GM12878 (cell line): ENCODE results near the gene KLHL35. TPM values are rescaled to one million over a fixed set of nuclear protein-coding genes. Genes with fewer than 3 reads are reported as not detected.

ENCODE experiments used
- ATAC-seq: fragments of 200-7000 bp; cut with Tn5 transposase; 3 replicates; pipeline ENCODE4 v1.9.1; 2020; ENCODE audit warnings: mild to moderate bottlenecking, moderate library complexity
- BruUV-seq: library from RNA; stranded (reverse); fragments of 400-500 nt; replicated peaks from 2 replicates; lab custom pipeline; 2021; lab: Mats Ljungman, UMichigan
- CTCF ChIA-PET: fragments of 300-600 bp; sonication (Branson Sonifier 250); formaldehyde crosslinking; extraction: SDS; loops from one replicate; lab custom pipeline; 2021; ENCODE audit warnings: inconsistent platforms; lab: Yijun Ruan, JAX
- POLR2A ChIA-PET: fragments of 350-600 bp; formaldehyde crosslinking; extraction: SDS; loops from one replicate; lab custom pipeline; 2021; ENCODE audit warnings: inconsistent platforms; lab: Charles Lee
- RAD21 ChIA-PET: fragments of 300-600 bp; sonication (Branson Sonifier 250); formaldehyde crosslinking; loops from one replicate; lab custom pipeline; 2023; ENCODE audit warnings: antibody characterized with exemption; ENCODE audit not compliant: unreplicated experiment; lab: Charles Lee
- SMC1A ChIA-PET: fragments of 300-600 bp; sonication (Branson Sonifier 250); formaldehyde crosslinking; loops from one replicate; lab custom pipeline; 2023; ENCODE audit not compliant: unreplicated experiment, uncharacterized antibody; lab: Charles Lee
- DNase-seq: peaks from one replicate; pipeline ENCODE4 v3.0.0-alpha.2; 2011; ENCODE audit warnings: low read depth, low spot score
- FAIRE-seq: peaks from 3 replicates; lab custom pipeline; 2011; peaks lifted over from hg19 to GRCh38; lab: Jason Lieb, UNC
- H2AFZ ChIP-seq: 2 replicates; pipeline ENCODE4 v1.6.0; 2011; ENCODE audit warnings: low read depth, low read length, control low read depth; ENCODE audit not compliant: control insufficient read depth
- H3K27ac ChIP-seq: 2 replicates; pipeline ENCODE4 v1.5.1; 2011; ENCODE audit warnings: control low read depth; ENCODE audit not compliant: control insufficient read depth, insufficient read depth
- H3K27me3 ChIP-seq, 2 experiments: replicated peaks in 1 of 2; 2 replicates each; pipeline versions ENCODE4 v1.6.0 to v1.6.1; 2011; ENCODE audit warnings: low read length in 1 of 2; ENCODE audit not compliant: control insufficient read depth in 2 of 2, insufficient read depth in 2 of 2
- H3K36me3 ChIP-seq, 2 experiments: 2 replicates each; pipeline ENCODE4 v1.5.1; 2011; ENCODE audit warnings: low read length in 1 of 2; ENCODE audit not compliant: control insufficient read depth in 2 of 2, insufficient read depth in 2 of 2
- H3K4me1 ChIP-seq: 2 replicates; pipeline ENCODE4 v1.6.1; 2011; ENCODE audit warnings: mild to moderate bottlenecking, low read length, moderate library complexity, mixed read lengths; ENCODE audit not compliant: control insufficient read depth, insufficient read depth
- H3K4me2 ChIP-seq: 2 replicates; pipeline ENCODE4 v1.6.0; 2011; ENCODE audit warnings: control low read depth; ENCODE audit not compliant: control insufficient read depth, insufficient read depth
- H3K4me3 ChIP-seq: fragments of 200-600 bp; sonication (generic); 2 replicates; pipeline ENCODE4 v1.5.1; 2016
- H3K79me2 ChIP-seq: 2 replicates; pipeline ENCODE4 v1.6.0; 2011; ENCODE audit warnings: low read length; ENCODE audit not compliant: control insufficient read depth, insufficient read depth
- H3K9ac ChIP-seq: 2 replicates; pipeline ENCODE4 v1.8.0; 2011; ENCODE audit warnings: low read length, control low read depth, mixed read lengths; ENCODE audit not compliant: control insufficient read depth, insufficient read depth
- H3K9me3 ChIP-seq: replicated peaks from 3 replicates; pipeline ENCODE4 v1.5.1; 2011; ENCODE audit warnings: mild to moderate bottlenecking, low read length; ENCODE audit not compliant: control insufficient read depth, insufficient read depth
- H4K20me1 ChIP-seq: 2 replicates; pipeline ENCODE4 v1.6.0; 2011; ENCODE audit not compliant: control insufficient read depth, insufficient read depth
- E2F4 ChIP-seq: IDR thresholded peaks from 2 replicates; pipeline ENCODE4 v1.6.1; 2012; ENCODE audit warnings: low read depth, low read length, improper control_type of control experiment
- EP300 ChIP-seq, 2 experiments: fragments of 150-350 bp in 1 of 2; IDR thresholded peaks; 2 replicates each; pipeline ENCODE4 v1.6.1; 2011 to 2012; ENCODE audit warnings: low read depth in 2 of 2, low read length in 2 of 2, borderline replicate concordance in 1 of 2, improper control_type of control experiment in 1 of 2, inconsistent platforms in 1 of 2; ENCODE audit not compliant: control insufficient read depth in 1 of 2
- HSF1 ChIP-seq: fragments of 150-350 bp; IDR thresholded peaks from 2 replicates; pipeline ENCODE4 v1.6.1; 2014; ENCODE audit warnings: mild to moderate bottlenecking, low read depth, low read length
- JUND ChIP-seq: IDR thresholded peaks from 2 replicates; pipeline ENCODE4 v1.6.1; 2012; ENCODE audit warnings: low read depth, mild to moderate bottlenecking, low read length, improper control_type of control experiment, moderate library complexity
- MAX ChIP-seq: IDR thresholded peaks from 2 replicates; pipeline ENCODE4 v1.6.1; 2012; ENCODE audit warnings: low read depth, low read length, improper control_type of control experiment
- NFYB ChIP-seq: IDR thresholded peaks from 2 replicates; pipeline ENCODE4 v1.6.1; 2011; ENCODE audit warnings: low read depth, mild to moderate bottlenecking, low read length, improper control_type of control experiment, moderate library complexity; ENCODE audit not compliant: insufficient read depth
- PML ChIP-seq: IDR thresholded peaks from 2 replicates; pipeline ENCODE4 v1.6.1; 2012; ENCODE audit warnings: low read length, inconsistent platforms
- POLR2AphosphoS2 ChIP-seq: IDR thresholded peaks from 2 replicates; pipeline ENCODE4 v1.6.1; 2011; ENCODE audit warnings: low read depth, mild to moderate bottlenecking, low read length, improper control_type of control experiment, moderate library complexity
- RELA ChIP-seq: fragments of 450-650 bp; IDR thresholded peaks from 2 replicates; pipeline ENCODE4 v1.8.0; 2014; ENCODE audit warnings: borderline replicate concordance; ENCODE audit not compliant: partially characterized antibody
- RFX5 ChIP-seq: IDR thresholded peaks from 2 replicates; pipeline ENCODE4 v1.6.1; 2011; ENCODE audit warnings: low read depth, low read length, improper control_type of control experiment
- SMAD5 ChIP-seq: IDR thresholded peaks from 2 replicates; pipeline ENCODE4 v1.6.1; 2016; ENCODE audit warnings: antibody characterized with exemption, low read depth
- SP1 ChIP-seq: IDR thresholded peaks from one replicate; pipeline ENCODE4 v1.6.1; 2011; ENCODE audit warnings: low read depth, low read length
- YY1 ChIP-seq: IDR thresholded peaks from 2 replicates; pipeline ENCODE4 v1.6.1; 2011; ENCODE audit warnings: low read depth, mild to moderate bottlenecking, low read length
- ZBTB11 ChIP-seq: fragments of 450-650 bp; formaldehyde crosslinking; IDR thresholded peaks from 2 replicates; pipeline ENCODE4 v1.5.0; 2022; ENCODE audit warnings: mild to moderate bottlenecking, missing genetic modification characterization
- WGBS: methylation state at CpG from one replicate; pipeline ENCODE4 v1.1.6; 2016; ENCODE audit warnings: low lambda C conversion rate; ENCODE audit not compliant: insufficient replicate concordance, insufficient coverage; ENCODE audit errors: missing lambda C conversion rate; 5-methylcytosine and 5-hydroxymethylcytosine counted together
- in situ Hi-C: fragments of 300-500 bp; cut with MboI; formaldehyde crosslinking; loops from 9 replicates; pipeline ENCODE4 v1.14.3; 2018; ENCODE audit warnings: mixed read lengths
- intact Hi-C: fragments of 100-400 bp; cut with micrococcal nuclease; formaldehyde crosslinking; loops from one replicate; pipeline ENCODE4 v1.14.2; 2022; ENCODE audit not compliant: unreplicated experiment
- polyA plus RNA-seq, 11 experiments: library from polyadenylated mRNA; depleted of rRNA in 4 of 11; unstranded in 6 of 11; stranded (reverse) in 5 of 11; fragments of >200 nt; fragmentation: Nextera tagmentation in 4 of 11; fragmentation: Illumina TruSeq in 1 of 11; extraction: Ambion mirVana in 4 of 11; extraction: Trizol in 1 of 11; gene quantifications; 1 replicate in 1 of 11; 2 replicates in 10 of 11; pipeline versions ENCODE4 v1.2.1 to v1.2.3, GENCODE V29; 2011 to 2016; ENCODE audit warnings: inconsistent platforms in 2 of 11, missing spikeins in 2 of 11, low read depth in 1 of 11
- total RNA-seq, 4 experiments: library from RNA; depleted of rRNA in 3 of 4; stranded (reverse); fragments of >200 nt in 3 of 4; fragmentation: Illumina TruSeq in 1 of 4; extraction: Trizol in 1 of 4; gene quantifications; 2 replicates each; pipeline versions ENCODE4 v1.2.1 to v1.2.3, GENCODE V29; 2013 to 2021
- TF ChIP-seq, protein P1 (sequence below): fragments of 450-650 bp; IDR thresholded peaks from 2 replicates; pipeline ENCODE4 v1.6.1; 2016; ENCODE audit warnings: mild to moderate bottlenecking

Gene KLHL35
- total and polyA plus RNA-seq, 10 of the 15 experiments (the other 5 are each of a cell fraction or from before 2014, with no cell fraction given): 0.04 to 0.34 (median 0.13) TPM; not detected in 1

GRCh38 chr11:75389276-75389605, 43.8 kb downstream of the KLHL35 start:
- FAIRE-seq (no peak), DNase-seq (no peak), ATAC-seq (peak; percentile 35; the same call in 1 of the 3 replicates)
- 33% methylated on average over 11 of the region's 11 CpGs for WGBS
- H3K36me3 ChIP-seq: no peaks in the 10 kb centered on the region
- intact Hi-C loops: no loop called here
- H3K4me1 ChIP-seq: peaks cover 3% of the 10 kb centered on the region; the same call in 1 of the 2 replicates
- no peaks in the 10 kb centered on the region for H3K79me2 ChIP-seq
- ChIA-PET CTCF (interaction anchor here (0.6 to 17.1 kb wide), 22 partner anchors 9 to 514 kb away, joined by 3 to 406 read pairs (median 6); partner anchors contain the start of gene GDPD5), RAD21 (interaction anchor here (0.8 to 9.8 kb wide), 4 partner anchors 49 to 143 kb away, joined by 3 to 118 read pairs (median 18); no protein-coding TSS in a partner anchor), SMC1A (interaction anchor here (0.7 to 5.4 kb wide), 12 partner anchors 8 to 325 kb away, joined by 3 to 43 read pairs (median 4); no protein-coding TSS in a partner anchor), POLR2A (no interaction called here)
- no peak overlapping the region for H2AFZ ChIP-seq
- H3K4me2 ChIP-seq: no peak overlapping the region
- no peaks in the 10 kb centered on the region; a peak in 1 of 4 replicates for H3K27me3 ChIP-seq
- H4K20me1 ChIP-seq: no peaks in the 10 kb centered on the region
- in situ Hi-C loops: no loop called here
- H3K9ac ChIP-seq: no peak overlapping the region
- no peaks in the 10 kb centered on the region for H3K9me3 ChIP-seq
- no TSS peak for BruUV-seq
- no peak overlapping the region for H3K27ac ChIP-seq
- H3K4me3 ChIP-seq: no peak overlapping the region
- no peak for TF ChIP-seq ZBTB11 (CRISPR knock-in tag)
- TF ChIP-seq POLR2AphosphoS2: no peak
- no peak for TF ChIP-seq EP300 (IDR thresholded peaks at IDR 0.05; ENCODE audit: borderline replicate concordance in 1 of 2, control insufficient read depth in 1 of 2, low read depth in 2 of 2, low read length in 2 of 2)
- TF ChIP-seq, protein P1, sequence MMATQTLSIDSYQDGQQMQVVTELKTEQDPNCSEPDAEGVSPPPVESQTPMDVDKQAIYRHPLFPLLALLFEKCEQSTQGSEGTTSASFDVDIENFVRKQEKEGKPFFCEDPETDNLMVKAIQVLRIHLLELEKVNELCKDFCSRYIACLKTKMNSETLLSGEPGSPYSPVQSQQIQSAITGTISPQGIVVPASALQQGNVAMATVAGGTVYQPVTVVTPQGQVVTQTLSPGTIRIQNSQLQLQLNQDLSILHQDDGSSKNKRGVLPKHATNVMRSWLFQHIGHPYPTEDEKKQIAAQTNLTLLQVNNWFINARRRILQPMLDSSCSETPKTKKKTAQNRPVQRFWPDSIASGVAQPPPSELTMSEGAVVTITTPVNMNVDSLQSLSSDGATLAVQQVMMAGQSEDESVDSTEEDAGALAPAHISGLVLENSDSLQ: no peak
- no peak for TF ChIP-seq YY1
- no peak for TF ChIP-seq NFYB
- no peak for TF ChIP-seq E2F4
- TF ChIP-seq SMAD5: no peak
- TF ChIP-seq RFX5: no peak
- TF ChIP-seq MAX: no peak
- TF ChIP-seq RELA: no peak
- TF ChIP-seq SP1: no peak
- TF ChIP-seq PML: no peak
- no peak for TF ChIP-seq JUND
- TF ChIP-seq HSF1: no peak
